ENCODE results near the gene MOK. TPM values are rescaled to one million over a fixed set of nuclear protein-coding genes. Genes with fewer than 3 reads are reported as not detected.

MOK gene
- total RNA-seq, 1 donor from 2014 or later, result 1.2 TPM

- no peak for DNase-seq (ENCODE audit: low read depth in 2 of 2)
Measured at GRCh38 chr14:102208741-102209140, 96.2 kb downstream of the MOK start.

GRCh38 chr14:102207831-102208365, 97.1 kb downstream of the MOK start:
- no peak for DNase-seq (ENCODE audit: low read depth in 2 of 2)

- no peak for DNase-seq (ENCODE audit: low read depth in 2 of 2)
Measured at GRCh38 chr14:102206918-102207317, 98.0 kb downstream of the MOK start.

- no peak for DNase-seq (ENCODE audit: low read depth in 2 of 2)
Measured at GRCh38 chr14:102205560-102205959, 99.4 kb downstream of the MOK start.

- no peak for DNase-seq (ENCODE audit: low read depth in 2 of 2)
Measured at GRCh38 chr14:102203382-102203781, 101.6 kb downstream of the MOK start.

GRCh38 chr14:102202944-102203343, 102.0 kb downstream of the MOK start:
- DNase-seq (ENCODE audit: low read depth in 2 of 2), result no peak

GRCh38 chr14:102201776-102202175, 103.2 kb downstream of the MOK start:
- no peak for DNase-seq (ENCODE audit: low read depth in 2 of 2)

- DNase-seq (ENCODE audit: low read depth in 2 of 2), result no peak
Measured at GRCh38 chr14:102201353-102201738, 103.6 kb downstream of the MOK start.

GRCh38 chr14:102200690-102201352, 104.1 kb downstream of the MOK start:
- DNase-seq (ENCODE audit: low read depth in 2 of 2), result no peak

GRCh38 chr14:102197317-102197853, 107.6 kb downstream of the MOK start:
- no peak for DNase-seq (ENCODE audit: low read depth in 2 of 2)

- no peak for DNase-seq (ENCODE audit: low read depth in 2 of 2)
Measured at GRCh38 chr14:102196902-102197230, 108.1 kb downstream of the MOK start.

- no peak for DNase-seq (ENCODE audit: low read depth in 2 of 2)
Measured at GRCh38 chr14:102196039-102196901, 108.7 kb downstream of the MOK start.

GRCh38 chr14:102195446-102195845, 109.5 kb downstream of the MOK start:
- no peak for DNase-seq (ENCODE audit: low read depth in 2 of 2)

GRCh38 chr14:102194856-102195255, 110.1 kb downstream of the MOK start:
- no peak for DNase-seq (ENCODE audit: low read depth in 2 of 2)

GRCh38 chr14:102192840-102193502, 112.0 kb downstream of the MOK start:
- DNase-seq (ENCODE audit: low read depth in 2 of 2), result no peak

GRCh38 chr14:102189874-102190273, 115.1 kb downstream of the MOK start:
- DNase-seq (ENCODE audit: low read depth in 2 of 2), result no peak

- no peak for DNase-seq (ENCODE audit: low read depth in 2 of 2)
Measured at GRCh38 chr14:102188187-102188586, 116.8 kb downstream of the MOK start.

GRCh38 chr14:102187568-102188001, 117.4 kb downstream of the MOK start:
- DNase-seq (ENCODE audit: low read depth in 2 of 2), result no peak

GRCh38 chr14:102187044-102187443, 117.9 kb downstream of the MOK start:
- peak in 1 of 2 donors; percentile 24 for DNase-seq (ENCODE audit: low read depth in 2 of 2)

- DNase-seq (ENCODE audit: low read depth in 2 of 2), result no peak
Measured at GRCh38 chr14:102185360-102185759, 119.6 kb downstream of the MOK start.

GRCh38 chr14:102184316-102185035, 120.5 kb downstream of the MOK start:
- DNase-seq (ENCODE audit: low read depth in 2 of 2), result no peak
